HG03066 (cell line): ENCODE data around the gene TNF.
A peak's percentile ranks its signal among the peaks of the same experiment; 100 is the strongest.
"Not testable (repeated sequence)": the region's sequence is repeated elsewhere in the genome, so short reads cannot be mapped to it uniquely, and the experiment has no call there.

Source experiments
- ATAC-seq: cut with Tn5 transposase; IDR thresholded peaks from one replicate; pipeline ENCODE4 v1.9.1; 2021; ENCODE audit warnings: low read depth; ENCODE audit not compliant: unreplicated experiment

TNF gene

GRCh38 chr6:31586599-31587281 is 11.4 kb downstream of the TNF start:
- no peak for ATAC-seq

GRCh38 chr6:31587791-31588777 is 12.7 kb downstream of the TNF start:
- no peak for ATAC-seq

- no peak for ATAC-seq
Observed at GRCh38 chr6:31588871-31589650, 13.7 kb downstream of the TNF start.

GRCh38 chr6:31590691-31591090 is 15.3 kb downstream of the TNF start:
- not testable (repeated sequence) for ATAC-seq

GRCh38 chr6:31592396-31592771 is 17.0 kb downstream of the TNF start:
- no peak for ATAC-seq

- no peak for ATAC-seq
Observed at GRCh38 chr6:31597006-31597405, 21.6 kb downstream of the TNF start.

GRCh38 chr6:31607317-31607716 is 32.0 kb downstream of the TNF start:
- no peak for ATAC-seq

- no peak for ATAC-seq
Observed at GRCh38 chr6:31609519-31610406, 34.4 kb downstream of the TNF start.

GRCh38 chr6:31610968-31611367 is 35.6 kb downstream of the TNF start:
- no peak for ATAC-seq

- no peak for ATAC-seq
Observed at GRCh38 chr6:31614075-31614619, 38.8 kb downstream of the TNF start.

GRCh38 chr6:31614684-31615578 is 39.6 kb downstream of the TNF start, which contains the start of gene AIF1:
TSS of gene AIF1 (plus strand) at chr6:31615234. CDS start at chr6:31615330, 96 bp downstream.
- ATAC-seq = no peak

- ATAC-seq = no peak
Observed at GRCh38 chr6:31615748-31616147, 40.4 kb downstream of the TNF start.

GRCh38 chr6:31617010-31617409 is 41.6 kb downstream of the TNF start:
- ATAC-seq = no peak

- ATAC-seq = peak; percentile 83
Observed at GRCh38 chr6:31619805-31620585, 44.6 kb downstream of the TNF start.

- ATAC-seq = peak; percentile 34
Observed at GRCh38 chr6:31620586-31621319, 45.4 kb downstream of the TNF start, which contains the start of gene PRRC2A. TSS of gene PRRC2A (plus strand) at chr6:31620715. CDS start at chr6:31622790, 2,075 bp downstream.

GRCh38 chr6:31621320-31621939 is 46.1 kb downstream of the TNF start:
- ATAC-seq = no peak

GRCh38 chr6:31621991-31622390 is 46.6 kb downstream of the TNF start:
- no peak for ATAC-seq
